Heart left ventricle (tissue), 16 donors: ENCODE results near the gene PCDHA7. TPM values are rescaled to one million over a fixed set of nuclear protein-coding genes. Genes with fewer than 3 reads are reported as not detected.

Source experiments
- ATAC-seq, 4 donors: fragments of 200-7000 bp; cut with Tn5 transposase; one replicate each; pipeline ENCODE4 v1.9.1; 2020 to 2022; ENCODE audit warnings: moderate library complexity in 4 of 4, mild to moderate bottlenecking in 3 of 4, moderate number of reproducible peaks in 1 of 4
- DNase-seq, 5 donors: peaks; one replicate each; pipeline ENCODE4 v3.0.0-alpha.2; 2020
- H3K27ac ChIP-seq, 12 donors: fragments of 200-600 bp; sonication (generic) in 4 of 12; one replicate each; pipeline versions ENCODE4 v1.5.0 to v1.8.0; 2016 to 2022; ENCODE audit warnings: mild to moderate bottlenecking in 2 of 12
- H3K27me3 ChIP-seq, 9 donors: fragments of 200-600 bp; sonication (generic) in 2 of 9; one replicate each; pipeline versions ENCODE4 v1.5.1 to v1.8.0; 2016 to 2022; ENCODE audit warnings: mild to moderate bottlenecking in 3 of 9
- H3K36me3 ChIP-seq, 9 donors: fragments of 200-600 bp; sonication (generic) in 2 of 9; one replicate each; pipeline versions ENCODE4 v1.5.0 to v1.8.0; 2018 to 2022; ENCODE audit warnings: mild to moderate bottlenecking in 2 of 9
- H3K4me1 ChIP-seq, 12 donors: fragments of 200-600 bp; sonication (generic) in 4 of 12; one replicate each; pipeline versions ENCODE4 v1.5.0 to v1.8.0; 2016 to 2022; ENCODE audit warnings: mild to moderate bottlenecking in 3 of 12
- H3K4me3 ChIP-seq, 12 donors: fragments of 200-600 bp; sonication (generic) in 4 of 12; one replicate each; pipeline versions ENCODE4 v1.5.0 to v1.8.0; 2017 to 2022; ENCODE audit warnings: mild to moderate bottlenecking in 9 of 12, moderate library complexity in 4 of 12
- H3K9me3 ChIP-seq, 12 donors: fragments of 200-600 bp; sonication (generic) in 4 of 12; one replicate each; pipeline versions ENCODE4 v1.5.0 to v1.8.0; 2016 to 2022; ENCODE audit warnings: mild to moderate bottlenecking in 1 of 12
- CTCF ChIP-seq, 12 donors: fragments of 200-600 bp; sonication (generic) in 4 of 12; IDR thresholded peaks; one replicate each; pipeline versions ENCODE4 v1.5.0 to v1.8.0; 2018 to 2022; ENCODE audit warnings: antibody characterized with exemption in 12 of 12, mild to moderate bottlenecking in 5 of 12
- POLR2A ChIP-seq, 2 donors: fragments of 450-650 bp; IDR thresholded peaks; one replicate each; pipeline ENCODE4 v1.6.1; 2017; ENCODE audit warnings: antibody characterized with exemption in 2 of 2, mild to moderate bottlenecking in 2 of 2, moderate library complexity in 2 of 2
- WGBS, 4 donors: extraction: QIAGEN DNeasy Blood & Tissue Kit in 2 of 4; methylation state at CpG; one replicate each; pipeline versions ENCODE4 v1.1.5 to v1.1.7; 2013 to 2018; 5-methylcytosine and 5-hydroxymethylcytosine counted together
- intact Hi-C, 10 donors: fragments of 100-400 bp; cut with DNase I; formaldehyde crosslinking; loops; one replicate each; pipeline versions ENCODE4 v1.11.1 to v1.14.2; 2022
- polyA plus RNA-seq, 2 donors: library from polyadenylated mRNA; stranded (reverse); fragments of 200-250 nt; gene quantifications; one replicate each; pipeline ENCODE4 v1.2.3, GENCODE V29; 2013
- total RNA-seq, 9 donors: library from RNA; depleted of rRNA in 2 of 9; stranded (reverse); fragments of >200 nt in 2 of 9; fragmentation: NEBNext Ultra II Directional in 3 of 9; extraction: Animal tissue kit (Norgen Biotek cat#: 25700) in 3 of 9; gene quantifications; one replicate each; pipeline versions ENCODE4 v1.1.0 to v1.2.4, GENCODE V29; 2016 to 2023
- donor health status: ischemic (EF 13 %, LVEDD 7.1; RV severe dilation, severe dysfunction).
- donor health status: healthy with polysubstance abuse.
- donor health status: DM: no; HTN: yes; CAD: no.
- donor health status: DM: no; HTN: no; CAD: no.
- donor health status: ischemic (EF 25% LVEDD 6.9; RV normal size, moderate dysfunction).
- donor health status: ischemic (EF 25% LVEDD 5.7; RV mildly dilated, moderate dysfunction).
- donor health status: healthy.
- donor health status: DM: yes; HTN: yes; CAD: no.
- donor health status: ischemic (EF 35%, LVEDD 5.7; RV mildly dilated, moderate dysfunction).
- donor health status: nonischemic (EF 11% LVEDD 7.7; RV severe dilation, severe dysfunction).
- donor health status: DM: yes; HTN: yes; CAD: no.
- donor health status: PGD.
- donor health status: ischemic (EF 29% LVEDD 5.4; RV normal size, mild dysfunction).
- donor health status: nonischemic (EF 23%, LVEDD 6.1; RV moderate dilation, normal function).

The PCDHA7 gene
- total and polyA plus RNA-seq, 11 donors, result 0.03 to 0.27 (median 0.16) TPM; not detected in 6

GRCh38 chr5:140881889-140882590 lies 48.0 kb downstream of the PCDHA7 start, which contains the start of gene PCDHA13:
Gene PCDHA13, plus strand, starts transcription at chr5:140882124. Its CDS starts 145 bp downstream, at chr5:140882269.
- Histone ChIP-seq H3K27ac (no peak within 1 kb of the TSS), H3K4me1 (no peaks in the 10 kb centered on the region), H3K27me3 (peaks cover 0 to 70% (median 20%) of the 10 kb centered on the region in 9 donors), H3K4me3 (peak within 1 kb of the TSS in 4 of 12 donors; percentile 12 to 31 (median 18)), H3K9me3 (peaks cover 0 to 41% (median 15%) of the 10 kb centered on the region in 12 donors), H3K36me3 (no peaks in the 10 kb centered on the region)
- intact Hi-C loops, result loop anchor here in 1 of 10 donors (10.0 kb wide), 1 partner anchor 163 kb away; no protein-coding TSS in a partner anchor
- TF ChIP-seq CTCF (IDR thresholded peaks at IDR 0.05) (peak in 4 of 12 donors; percentile 15 to 41 (median 34)), POLR2A (IDR thresholded peaks at IDR 0.05) (no peak)
- DNase-seq (no peak), ATAC-seq (no peak)
- 8 to 10% (median 9%) methylated on average over 31 to 35 of the region's 35 CpGs for WGBS, 4 donors

- H3K4me3 ChIP-seq, result peak overlapping the region in 3 of 12 donors; percentile 16 to 31 (median 19)
Measured at GRCh38 chr5:140882591-140882899, 48.5 kb downstream of the PCDHA7 start.

GRCh38 chr5:140883373-140883772 lies 49.3 kb downstream of the PCDHA7 start:
- Histone ChIP-seq H3K27me3 (peaks cover 0 to 57% (median 13%) of the 10 kb centered on the region in 9 donors), H3K4me1 (no peaks in the 10 kb centered on the region), H3K9me3 (peaks cover 0 to 36% (median 12%) of the 10 kb centered on the region in 12 donors), H3K27ac (no peak overlapping the region), H3K36me3 (no peaks in the 10 kb centered on the region), H3K4me3 (no peak overlapping the region)
- intact Hi-C loops, result loop anchor here in 1 of 10 donors (10.0 kb wide), 1 partner anchor 161 kb away; no protein-coding TSS in a partner anchor
- DNase-seq (no peak), ATAC-seq (no peak)
- 33 to 49% (median 45%) methylated on average over 20 to 41 of the region's 41 CpGs for WGBS, 4 donors
- TF ChIP-seq POLR2A (IDR thresholded peaks at IDR 0.05) (no peak), CTCF (IDR thresholded peaks at IDR 0.05) (no peak)

More at GRCh38 chr5:140882591-140882899, 48.5 kb downstream of the PCDHA7 start:
- TF ChIP-seq CTCF (IDR thresholded peaks at IDR 0.05) (no peak), POLR2A (IDR thresholded peaks at IDR 0.05) (no peak)
- Histone ChIP-seq H3K4me1 (no peaks in the 10 kb centered on the region), H3K36me3 (no peaks in the 10 kb centered on the region), H3K27ac (no peak overlapping the region), H3K9me3 (peaks cover 0 to 39% (median 12%) of the 10 kb centered on the region in 12 donors), H3K27me3 (peaks cover 0 to 65% (median 15%) of the 10 kb centered on the region in 9 donors)
- DNase-seq (no peak), ATAC-seq (no peak)
- 16 to 24% (median 18%) methylated on average over 12 of the region's 12 CpGs for WGBS, 4 donors
- intact Hi-C loops, result loop anchor here in 1 of 10 donors (10.0 kb wide), 1 partner anchor 162 kb away; no protein-coding TSS in a partner anchor

- H3K27ac ChIP-seq, result no peak overlapping the region
- DNase-seq, result peak in 1 of 5 donors; percentile 51
- no peak overlapping the region for H3K4me3 ChIP-seq
- 31 to 43% (median 38%) methylated on average over 50 to 79 of the region's 79 CpGs for WGBS, 4 donors
- peaks cover 0 to 49% (median 13%) of the 10 kb centered on the region in 9 donors for H3K27me3 ChIP-seq
- intact Hi-C loops, result loop anchor here in 1 of 10 donors (10.0 kb wide), 1 partner anchor 161 kb away; no protein-coding TSS in a partner anchor
- ATAC-seq, result no peak
- peaks cover 0 to 36% (median 12%) of the 10 kb centered on the region in 12 donors for H3K9me3 ChIP-seq
- no peaks in the 10 kb centered on the region for H3K36me3 ChIP-seq
- no peak for TF ChIP-seq POLR2A (IDR thresholded peaks at IDR 0.05)
- TF ChIP-seq CTCF (IDR thresholded peaks at IDR 0.05), result no peak
- no peaks in the 10 kb centered on the region for H3K4me1 ChIP-seq
Measured at GRCh38 chr5:140883927-140884697, 50.0 kb downstream of the PCDHA7 start.
